Measurements from ENCODE around the gene FOSB. TPM values are rescaled to one million over a fixed set of nuclear protein-coding genes. Genes with fewer than 3 reads are reported as not detected.

The FOSB gene
- total and polyA plus RNA-seq, 2 donors (not counting 1 experiment from before 2014, with no cell fraction given): 2.8 to 24.9 TPM

DNA sequence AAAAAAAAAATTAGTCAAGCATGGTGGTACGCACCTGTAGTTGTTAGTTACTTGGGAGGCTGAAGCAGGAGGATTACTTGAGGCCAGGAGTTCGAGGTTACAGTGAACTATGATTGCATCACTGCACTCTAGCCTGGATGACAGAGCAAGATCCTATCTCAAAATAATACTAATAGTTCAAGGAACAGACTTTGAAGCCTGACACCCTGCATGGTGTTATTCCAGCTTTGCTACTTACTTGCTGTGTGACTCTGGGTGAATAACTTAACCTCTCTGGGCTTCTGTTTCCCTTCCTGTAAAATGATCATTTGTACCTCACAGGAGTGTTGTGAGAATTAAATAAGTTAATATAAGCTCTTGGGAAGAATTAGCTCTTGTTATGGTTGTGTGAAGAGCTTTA, 3.5 kb upstream of the FOSB start:
- Histone ChIP-seq H4K20me1 (ENCODE audit: control insufficient read depth, extremely low read depth, insufficient read depth, low read length) (no peaks in the 10 kb centered on the region), H3K27ac (ENCODE audit: insufficient read depth, low read length) (no peak overlapping the region), H3K27me3 (ENCODE audit: control insufficient read depth, insufficient read depth, low read length) (no peaks in the 10 kb centered on the region), H3K9ac (ENCODE audit: insufficient read depth, low read length) (no peak overlapping the region), H2AFZ (ENCODE audit: low read length) (no peak overlapping the region), H3K36me3 (ENCODE audit: control insufficient read depth, insufficient read depth, low read length) (no peaks in the 10 kb centered on the region), H3K9me3 (ENCODE audit: control insufficient read depth, insufficient read depth, low read depth, low read length) (no peaks in the 10 kb centered on the region), H3K4me2 (ENCODE audit: extremely low read depth, insufficient read depth, low read length) (no peak overlapping the region), H3K79me2 (ENCODE audit: control insufficient read depth, insufficient read depth, low read length) (peaks cover 5% of the 10 kb centered on the region), H3K4me3 (replicated peaks in 1 of 4; ENCODE audit: control extremely low read depth in 1 of 4, insufficient read depth in 1 of 4, low read depth in 3 of 4, low read length in 4 of 4) (no peak overlapping the region), H3K4me1 (ENCODE audit: control insufficient read depth, extremely low read depth, insufficient read depth, low read length) (peaks cover 3% of the 10 kb centered on the region)
- DNase-seq (ENCODE audit: low read depth in 2 of 2): no peak
- no peak for TF ChIP-seq EZH2 (IDR thresholded peaks at IDR 0.05; ENCODE audit: low read length, missing control alignments)
- TF ChIP-seq, protein P1, sequence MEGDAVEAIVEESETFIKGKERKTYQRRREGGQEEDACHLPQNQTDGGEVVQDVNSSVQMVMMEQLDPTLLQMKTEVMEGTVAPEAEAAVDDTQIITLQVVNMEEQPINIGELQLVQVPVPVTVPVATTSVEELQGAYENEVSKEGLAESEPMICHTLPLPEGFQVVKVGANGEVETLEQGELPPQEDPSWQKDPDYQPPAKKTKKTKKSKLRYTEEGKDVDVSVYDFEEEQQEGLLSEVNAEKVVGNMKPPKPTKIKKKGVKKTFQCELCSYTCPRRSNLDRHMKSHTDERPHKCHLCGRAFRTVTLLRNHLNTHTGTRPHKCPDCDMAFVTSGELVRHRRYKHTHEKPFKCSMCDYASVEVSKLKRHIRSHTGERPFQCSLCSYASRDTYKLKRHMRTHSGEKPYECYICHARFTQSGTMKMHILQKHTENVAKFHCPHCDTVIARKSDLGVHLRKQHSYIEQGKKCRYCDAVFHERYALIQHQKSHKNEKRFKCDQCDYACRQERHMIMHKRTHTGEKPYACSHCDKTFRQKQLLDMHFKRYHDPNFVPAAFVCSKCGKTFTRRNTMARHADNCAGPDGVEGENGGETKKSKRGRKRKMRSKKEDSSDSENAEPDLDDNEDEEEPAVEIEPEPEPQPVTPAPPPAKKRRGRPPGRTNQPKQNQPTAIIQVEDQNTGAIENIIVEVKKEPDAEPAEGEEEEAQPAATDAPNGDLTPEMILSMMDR (conservative IDR thresholded peaks at IDR 0.05 in 1 of 2, IDR thresholded peaks at IDR 0.05 in 1 of 2; ENCODE audit: low read depth in 1 of 2, low read length in 2 of 2): no peak

DNA sequence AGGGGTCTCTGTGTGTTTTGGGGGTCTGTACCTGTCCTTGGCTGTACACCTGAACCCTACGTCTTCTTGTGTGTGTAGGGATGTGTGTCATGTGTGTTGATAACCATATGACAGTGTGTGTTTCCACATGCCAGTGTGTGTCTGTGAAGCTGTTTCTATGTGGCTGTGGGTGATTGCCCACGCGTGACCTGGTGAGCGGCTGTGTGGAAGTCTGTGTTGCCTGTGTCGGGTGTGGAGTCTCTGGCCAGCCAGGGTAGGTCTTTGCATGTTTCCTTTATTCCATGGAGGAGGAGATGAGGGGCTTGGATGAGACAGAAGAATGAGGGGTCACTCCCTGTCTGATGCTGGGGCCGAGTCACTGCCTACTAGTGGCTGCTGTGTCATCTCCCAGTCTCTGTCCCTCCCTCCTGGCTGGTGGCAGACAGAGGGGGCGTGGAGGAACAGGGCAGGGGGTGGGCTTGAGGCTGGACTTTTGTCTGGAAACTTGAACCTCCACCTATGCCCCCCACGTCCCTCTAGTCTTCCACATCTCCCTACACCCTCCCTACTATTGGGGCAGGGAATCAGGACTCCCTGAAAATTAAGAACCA, 2.8 kb upstream of the FOSB start:
- Histone ChIP-seq H3K27ac (ENCODE audit: insufficient read depth, low read length) (no peak overlapping the region), H4K20me1 (ENCODE audit: control insufficient read depth, extremely low read depth, insufficient read depth, low read length) (no peaks in the 10 kb centered on the region), H2AFZ (ENCODE audit: low read length) (no peak overlapping the region), H3K4me2 (ENCODE audit: extremely low read depth, insufficient read depth, low read length) (no peak overlapping the region), H3K79me2 (ENCODE audit: control insufficient read depth, insufficient read depth, low read length) (peaks cover 10% of the 10 kb centered on the region), H3K4me1 (ENCODE audit: control insufficient read depth, extremely low read depth, insufficient read depth, low read length) (peaks cover 3% of the 10 kb centered on the region), H3K36me3 (ENCODE audit: control insufficient read depth, insufficient read depth, low read length) (no peaks in the 10 kb centered on the region), H3K9ac (ENCODE audit: insufficient read depth, low read length) (no peak overlapping the region), H3K27me3 (ENCODE audit: control insufficient read depth, insufficient read depth, low read length) (no peaks in the 10 kb centered on the region), H3K4me3 (replicated peaks in 1 of 4; ENCODE audit: control extremely low read depth in 1 of 4, insufficient read depth in 1 of 4, low read depth in 3 of 4, low read length in 4 of 4) (no peak overlapping the region), H3K9me3 (ENCODE audit: control insufficient read depth, insufficient read depth, low read depth, low read length) (no peaks in the 10 kb centered on the region)
- no peak for TF ChIP-seq EZH2 (IDR thresholded peaks at IDR 0.05; ENCODE audit: low read length, missing control alignments)
- TF ChIP-seq, protein P1 (conservative IDR thresholded peaks at IDR 0.05 in 1 of 2, IDR thresholded peaks at IDR 0.05 in 1 of 2; ENCODE audit: low read depth in 1 of 2, low read length in 2 of 2): no peak
- no peak for DNase-seq (ENCODE audit: low read depth in 2 of 2)

DNA sequence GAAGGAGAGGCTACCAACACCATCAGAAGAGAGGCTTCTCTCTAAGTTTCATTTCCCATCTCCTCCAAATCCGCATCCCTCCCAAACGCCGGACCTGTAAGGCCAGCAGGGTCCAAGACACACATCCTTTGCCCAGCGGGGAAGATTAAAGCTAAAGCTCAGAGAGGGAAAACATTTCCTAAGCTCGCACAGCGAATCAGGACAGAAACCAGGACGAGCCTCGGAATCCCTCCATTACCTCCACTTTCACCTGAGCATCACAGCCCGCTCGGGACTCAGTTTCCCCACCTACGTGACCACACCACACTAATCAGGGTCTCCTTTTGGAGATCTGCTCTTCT, 711 bp upstream of the FOSB start:
- Histone ChIP-seq H3K4me3 (replicated peaks in 1 of 4; ENCODE audit: control extremely low read depth in 1 of 4, insufficient read depth in 1 of 4, low read depth in 3 of 4, low read length in 4 of 4) (peak overlapping the region; percentile 54 to 90 (median 72)), H3K79me2 (ENCODE audit: control insufficient read depth, insufficient read depth, low read length) (peaks cover 26% of the 10 kb centered on the region), H3K4me2 (ENCODE audit: extremely low read depth, insufficient read depth, low read length) (peak overlapping the region; percentile 95), H3K9ac (ENCODE audit: insufficient read depth, low read length) (peak overlapping the region; percentile 93), H3K36me3 (ENCODE audit: control insufficient read depth, insufficient read depth, low read length) (no peaks in the 10 kb centered on the region), H3K9me3 (ENCODE audit: control insufficient read depth, insufficient read depth, low read depth, low read length) (no peaks in the 10 kb centered on the region), H4K20me1 (ENCODE audit: control insufficient read depth, extremely low read depth, insufficient read depth, low read length) (no peaks in the 10 kb centered on the region), H3K27ac (ENCODE audit: insufficient read depth, low read length) (peak overlapping the region; percentile 95), H3K4me1 (ENCODE audit: control insufficient read depth, extremely low read depth, insufficient read depth, low read length) (peaks cover 3% of the 10 kb centered on the region), H3K27me3 (ENCODE audit: control insufficient read depth, insufficient read depth, low read length) (no peaks in the 10 kb centered on the region), H2AFZ (ENCODE audit: low read length) (peak overlapping the region; percentile 68)
- TF ChIP-seq, protein P1 (conservative IDR thresholded peaks at IDR 0.05 in 1 of 2, IDR thresholded peaks at IDR 0.05 in 1 of 2; ENCODE audit: low read depth in 1 of 2, low read length in 2 of 2): no peak
- TF ChIP-seq EZH2 (IDR thresholded peaks at IDR 0.05; ENCODE audit: low read length, missing control alignments): no peak
- no peak for DNase-seq (ENCODE audit: low read depth in 2 of 2)

Measured in fibroblast of lung (primary cell).